ENCODE data around the gene C9orf85.
"Not testable (repeated sequence)": the region's sequence is repeated elsewhere in the genome, so short reads cannot be mapped to it uniquely, and the experiment has no call there.

The C9orf85 gene

DNA sequence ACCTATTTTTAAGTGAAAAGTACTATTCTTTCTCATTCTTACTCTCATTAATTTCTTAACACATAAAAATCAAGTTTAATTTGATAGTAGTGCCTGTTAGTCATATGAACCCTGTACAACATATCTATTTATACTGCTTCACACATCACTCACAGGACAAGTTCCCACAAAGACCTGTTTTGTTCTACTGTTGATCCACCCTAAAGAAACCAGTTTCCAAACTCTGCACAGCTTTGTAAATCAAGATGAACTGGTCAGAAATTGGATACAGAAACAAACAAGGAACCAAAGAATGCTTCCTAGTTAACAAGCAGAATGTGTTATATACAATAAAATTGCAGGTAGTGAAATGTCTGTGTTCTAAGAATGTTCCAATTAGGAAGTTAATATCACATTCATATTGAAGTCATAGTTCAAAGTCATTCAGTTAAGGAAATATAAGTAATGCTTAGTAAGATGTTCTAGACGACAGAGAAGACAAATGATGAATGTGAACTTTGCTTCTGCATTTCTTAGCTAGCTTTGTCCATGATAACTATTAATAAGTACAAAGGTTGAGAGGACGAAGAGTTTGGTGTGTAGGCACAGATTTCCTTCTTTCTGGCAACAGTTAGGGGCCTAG lies 33.4 kb downstream of the C9orf85 start:
- DNase-seq = no peak

DNA sequence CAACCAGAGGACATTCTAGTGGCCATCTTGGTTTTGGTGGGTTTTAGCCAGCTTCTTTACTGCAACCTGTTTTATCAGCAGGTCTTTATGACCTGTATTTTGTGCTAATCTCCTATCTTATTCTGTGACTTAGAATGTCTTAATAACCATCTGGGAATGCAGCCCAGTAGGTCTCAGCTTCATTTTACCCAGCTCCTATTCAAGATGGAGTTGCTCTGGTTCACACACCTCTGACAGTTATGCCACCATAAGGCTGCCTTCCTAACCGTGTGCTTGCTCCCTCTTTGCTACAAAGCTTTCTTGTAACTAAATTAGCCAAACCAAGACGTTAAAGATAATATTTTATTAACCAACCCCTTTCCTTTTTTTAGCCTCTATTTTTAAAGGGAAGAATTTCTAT lies 43.2 kb downstream of the C9orf85 start:
- not testable (repeated sequence) for DNase-seq

DNA sequence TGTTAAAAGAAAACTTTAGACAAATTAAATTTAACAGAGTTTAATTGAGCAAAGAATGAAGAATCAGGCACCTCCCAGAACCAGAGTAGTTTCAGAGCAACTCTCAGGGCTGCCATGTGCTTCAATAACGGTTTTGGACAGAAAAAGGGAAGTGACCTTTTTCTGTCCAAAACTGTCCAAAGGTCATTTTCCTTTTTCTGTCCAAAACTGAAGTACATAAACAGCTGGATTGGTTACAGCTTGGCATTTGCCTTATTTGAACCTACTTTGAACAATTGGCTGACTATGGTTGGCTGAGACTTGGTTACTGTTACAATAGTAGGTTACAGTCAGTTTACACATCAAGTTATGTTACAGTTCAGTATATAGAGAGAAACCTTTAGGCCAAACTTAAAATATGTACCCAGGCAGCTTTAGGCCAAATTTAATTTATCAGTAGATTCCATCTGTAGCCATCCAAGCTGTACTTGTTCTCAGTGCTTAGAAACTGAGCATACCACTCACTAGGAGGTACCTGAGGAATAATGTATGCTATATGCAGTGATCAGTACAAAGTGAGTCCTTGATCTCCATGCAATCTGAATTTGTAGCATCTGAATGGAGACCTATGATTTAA lies 44.0 kb downstream of the C9orf85 start:
- DNase-seq = no peak

DNA sequence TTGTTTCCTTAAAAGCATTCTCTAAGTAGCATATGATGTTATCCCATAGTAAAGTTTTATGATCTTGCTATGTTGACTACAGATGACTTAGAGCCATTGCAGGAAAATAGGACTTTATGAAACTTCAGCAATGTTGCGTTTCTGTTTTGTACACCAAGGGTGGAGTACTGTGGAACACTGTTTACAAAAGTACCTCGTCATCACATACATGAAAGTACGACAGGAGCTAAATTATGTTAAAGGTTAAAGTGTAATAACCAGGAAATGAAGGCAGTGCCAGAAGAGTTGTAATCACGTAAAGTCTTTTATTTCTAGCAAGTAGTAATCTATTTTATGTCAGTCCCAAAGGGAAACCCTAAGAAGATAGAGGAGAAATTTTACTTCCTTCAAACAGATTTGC lies 50.9 kb downstream of the C9orf85 start:
- DNase-seq = no peak

DNA sequence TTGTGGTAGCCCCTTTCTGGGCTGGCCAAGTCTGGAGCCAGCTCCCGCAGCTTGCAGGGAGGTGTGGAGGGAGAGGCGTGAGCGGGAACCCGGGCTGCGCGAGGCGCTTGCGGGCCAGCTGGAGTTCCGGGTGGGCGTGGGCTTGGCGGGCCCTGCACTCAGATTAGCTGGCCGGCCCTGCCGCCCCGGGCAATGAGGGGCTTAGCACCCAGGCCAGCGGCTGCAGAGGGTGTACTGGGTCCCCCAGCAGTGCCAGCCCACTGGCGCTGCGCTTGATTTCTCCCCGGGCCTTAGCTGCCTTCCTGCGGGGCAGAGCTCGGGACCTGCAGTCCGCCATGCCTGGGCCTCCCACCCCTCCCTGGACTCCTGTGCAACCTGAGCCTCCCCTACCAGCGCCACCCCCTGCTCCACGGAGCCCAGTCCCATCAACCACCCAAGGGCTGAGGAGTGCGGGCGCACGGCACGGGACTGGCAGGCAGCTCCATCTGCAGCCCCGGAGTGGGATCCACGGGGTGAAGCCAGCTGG lies 52.1 kb downstream of the C9orf85 start:
- DNase-seq = not testable (repeated sequence)

DNA sequence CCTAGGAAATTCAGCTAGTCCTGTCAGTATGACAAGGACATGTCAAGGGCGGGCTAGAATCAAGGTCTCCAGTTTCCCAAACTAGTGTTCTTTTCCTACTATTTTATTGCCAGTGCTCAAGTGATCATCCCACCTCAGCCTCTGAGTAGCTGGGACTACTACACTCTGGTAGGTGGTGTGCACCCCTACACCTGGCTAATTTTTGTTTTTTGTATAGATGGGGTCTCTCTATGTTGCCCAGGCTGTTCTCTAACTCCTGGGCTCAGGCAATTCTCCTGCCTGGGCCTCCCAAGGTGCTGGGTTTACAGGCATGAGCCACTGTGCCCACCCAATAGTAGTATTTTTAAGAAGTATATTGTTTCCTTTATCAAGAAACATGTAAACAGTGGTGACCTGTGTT lies 54.0 kb downstream of the C9orf85 start:
- DNase-seq = no peak

DNA sequence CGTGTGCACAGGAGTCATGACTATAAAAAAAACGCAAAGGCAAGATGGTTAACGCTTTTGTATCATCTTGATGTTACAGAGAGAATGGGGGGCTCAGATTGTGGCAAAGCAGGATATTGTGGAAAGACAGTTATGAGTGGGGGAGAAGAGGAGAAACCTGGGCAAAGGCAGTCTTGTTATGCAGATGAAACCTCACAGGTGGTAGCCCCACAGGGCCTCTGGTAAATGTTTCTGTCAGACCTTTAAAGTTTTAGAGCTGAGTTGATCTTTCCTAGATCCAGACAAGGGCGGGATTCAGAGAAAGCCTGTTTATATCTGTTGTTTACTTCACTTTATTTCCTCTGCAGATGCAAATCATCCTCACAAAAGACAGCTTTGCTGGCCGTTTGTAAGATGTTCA lies 55.2 kb downstream of the C9orf85 start:
- DNase-seq = no peak

DNA sequence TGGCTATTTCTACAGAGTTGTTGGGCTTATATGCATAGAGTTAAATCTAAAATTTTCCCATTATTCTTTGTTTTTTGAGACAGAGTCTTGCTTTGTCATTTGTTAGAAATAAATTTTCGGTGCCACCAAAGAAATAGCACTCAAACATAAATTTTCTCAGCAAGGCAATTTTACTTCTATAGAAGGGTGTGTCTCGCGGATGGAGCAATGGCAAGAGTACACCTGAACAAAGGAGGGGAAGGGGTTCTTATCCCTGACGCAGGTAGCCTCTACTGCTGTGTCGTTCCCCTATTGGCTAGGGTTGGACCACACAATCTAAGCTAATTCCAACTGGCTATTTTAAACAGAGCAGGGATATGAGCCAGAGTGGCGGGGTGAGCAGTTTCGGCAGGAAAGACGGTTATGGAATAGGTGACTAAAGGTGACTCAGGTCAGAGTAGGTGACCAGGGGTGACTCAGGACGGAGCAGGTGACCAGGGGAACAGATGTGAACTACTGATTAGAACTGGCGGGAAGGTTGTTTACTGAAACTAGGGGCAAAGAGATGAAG lies 57.2 kb downstream of the C9orf85 start:
- no peak for DNase-seq

DNA sequence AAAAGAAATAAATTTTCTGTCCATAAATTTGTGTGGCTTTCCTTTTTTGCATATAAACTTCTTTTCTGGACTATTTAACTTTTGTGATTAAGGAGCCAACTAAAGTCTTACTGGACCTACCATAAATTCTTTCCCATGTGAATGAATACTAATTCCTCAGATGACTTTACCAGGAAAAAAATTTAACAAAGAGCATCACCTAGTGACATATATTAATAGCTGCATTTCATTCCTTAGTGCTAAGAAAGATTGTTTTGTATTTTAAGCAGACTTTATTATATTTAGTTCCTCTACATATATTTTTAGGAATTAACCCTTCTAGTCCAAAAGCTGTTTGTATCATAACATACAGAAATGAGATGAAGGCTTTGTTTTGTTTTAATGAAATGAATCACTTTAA lies 64.4 kb downstream of the C9orf85 start:
- no peak for DNase-seq

DNA sequence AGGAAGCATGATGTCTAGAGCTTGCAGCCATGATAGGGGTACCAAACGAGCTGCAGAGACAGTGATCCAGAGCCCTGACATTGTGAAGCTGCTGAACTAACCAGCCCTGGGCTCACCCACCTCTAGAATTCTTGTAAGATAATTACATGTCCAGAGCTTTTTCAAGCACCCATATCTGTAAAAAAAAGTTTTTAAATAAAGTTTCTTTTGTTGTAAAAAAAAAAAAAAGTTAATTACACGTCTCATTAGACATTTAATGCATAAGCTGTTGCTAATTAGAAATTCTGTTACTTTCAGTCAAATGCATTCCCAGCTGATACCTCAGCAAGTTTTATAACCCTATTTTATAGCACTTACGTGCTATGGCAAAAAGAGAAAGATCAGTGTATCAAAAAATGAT lies 65.6 kb downstream of the C9orf85 start:
- no peak for DNase-seq

DNA sequence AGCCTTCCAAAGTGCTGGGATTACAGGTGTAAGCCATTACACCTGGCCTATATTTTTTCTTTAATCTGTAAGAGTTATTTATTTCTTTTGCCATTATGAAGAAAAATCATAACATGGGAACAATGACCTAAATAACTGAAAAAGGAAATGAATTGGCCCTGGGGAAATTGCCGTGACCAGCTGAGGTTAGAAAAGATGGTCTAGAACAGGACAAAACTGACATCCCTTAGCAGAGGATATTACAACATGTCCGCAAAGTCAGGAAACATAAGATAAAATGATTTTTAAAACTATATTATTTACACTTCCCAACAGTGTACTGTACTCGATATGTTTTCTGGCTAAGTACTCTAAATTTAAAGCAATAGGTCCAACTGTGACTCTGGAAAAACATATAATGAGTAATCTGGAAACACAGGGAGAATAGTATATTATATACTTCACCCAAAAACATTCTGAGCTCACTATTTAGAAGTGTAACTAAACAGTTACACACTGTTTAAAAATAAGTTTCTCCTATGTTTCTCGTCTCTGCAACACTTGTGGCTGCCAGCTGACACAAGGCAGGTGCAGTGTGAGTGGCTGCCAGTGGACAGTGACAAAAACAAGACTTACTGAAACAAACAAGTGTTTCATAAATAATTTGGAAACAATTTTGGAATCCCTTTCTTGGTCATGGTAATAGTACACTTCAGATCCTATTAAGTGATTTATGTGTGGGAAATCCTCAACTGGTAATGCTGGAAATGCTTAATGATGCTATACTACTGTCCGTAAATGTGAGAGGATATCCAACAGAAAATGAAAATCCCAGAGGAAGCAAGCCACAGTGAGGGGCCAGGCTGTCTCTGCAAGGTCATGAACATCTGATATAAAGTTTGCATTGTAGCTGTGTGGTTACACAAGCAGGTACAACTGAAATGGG lies 69.1 kb downstream of the C9orf85 start:
- no peak for DNase-seq

DNA sequence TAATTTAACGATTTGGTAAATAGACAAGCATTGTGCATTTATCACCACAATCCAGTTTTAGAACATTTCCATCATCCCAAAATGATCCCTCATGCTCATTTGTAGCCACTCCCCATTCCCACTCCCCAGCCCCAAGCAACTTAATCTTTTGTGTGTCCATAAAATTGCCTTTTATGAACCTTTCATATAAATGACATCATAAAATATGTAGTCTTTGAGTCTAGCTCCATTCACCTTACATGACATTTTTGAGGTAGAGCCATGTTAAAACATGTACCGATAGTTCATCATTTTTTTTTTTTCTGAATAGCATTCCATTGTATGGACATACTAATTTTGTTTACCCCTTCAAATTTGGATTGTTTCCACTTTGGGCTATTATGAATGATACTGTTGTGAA lies 70.5 kb downstream of the C9orf85 start:
- no peak for DNase-seq

DNA sequence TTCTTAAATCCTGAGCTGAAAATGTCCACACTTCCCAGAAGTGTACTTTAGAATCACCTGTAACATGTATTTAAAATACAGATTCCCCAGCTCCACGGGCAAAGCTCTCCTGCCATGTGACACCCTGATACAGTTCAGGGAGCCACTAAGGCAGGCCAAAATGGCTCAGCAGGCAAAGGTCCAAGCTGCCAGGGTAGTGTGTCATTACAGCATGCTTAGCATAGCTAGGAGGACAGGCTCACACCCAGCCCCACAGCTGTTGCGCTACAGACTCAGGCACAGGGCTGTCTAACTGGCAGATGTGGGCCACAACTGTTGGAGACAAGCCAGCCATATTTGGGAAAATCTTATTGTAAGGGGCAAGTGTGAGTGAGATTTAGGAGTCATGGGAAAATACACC lies 73.0 kb downstream of the C9orf85 start:
- DNase-seq = peak; percentile 10

DNA sequence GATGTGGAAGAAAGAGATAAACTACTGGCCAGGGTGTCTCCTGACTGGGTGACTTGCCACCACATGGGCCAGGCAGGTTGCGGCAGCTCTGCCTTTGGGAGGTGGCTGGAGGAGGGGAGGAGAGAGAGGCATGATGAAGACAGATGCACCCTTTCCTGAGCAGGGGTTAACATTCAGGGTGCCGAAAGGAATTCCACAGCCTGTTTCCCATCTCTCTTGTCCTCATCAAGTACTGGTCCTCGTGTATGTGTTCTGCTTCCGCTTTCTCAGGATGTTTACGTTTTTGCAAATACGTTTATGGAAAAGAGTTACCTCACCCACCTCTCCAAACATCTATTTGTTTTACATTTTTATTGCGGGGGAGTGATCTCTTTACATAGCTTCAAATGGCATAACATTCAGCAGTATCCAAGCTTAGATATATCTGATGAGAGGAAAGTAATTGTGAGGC lies 73.4 kb downstream of the C9orf85 start:
- DNase-seq = no peak

DNA sequence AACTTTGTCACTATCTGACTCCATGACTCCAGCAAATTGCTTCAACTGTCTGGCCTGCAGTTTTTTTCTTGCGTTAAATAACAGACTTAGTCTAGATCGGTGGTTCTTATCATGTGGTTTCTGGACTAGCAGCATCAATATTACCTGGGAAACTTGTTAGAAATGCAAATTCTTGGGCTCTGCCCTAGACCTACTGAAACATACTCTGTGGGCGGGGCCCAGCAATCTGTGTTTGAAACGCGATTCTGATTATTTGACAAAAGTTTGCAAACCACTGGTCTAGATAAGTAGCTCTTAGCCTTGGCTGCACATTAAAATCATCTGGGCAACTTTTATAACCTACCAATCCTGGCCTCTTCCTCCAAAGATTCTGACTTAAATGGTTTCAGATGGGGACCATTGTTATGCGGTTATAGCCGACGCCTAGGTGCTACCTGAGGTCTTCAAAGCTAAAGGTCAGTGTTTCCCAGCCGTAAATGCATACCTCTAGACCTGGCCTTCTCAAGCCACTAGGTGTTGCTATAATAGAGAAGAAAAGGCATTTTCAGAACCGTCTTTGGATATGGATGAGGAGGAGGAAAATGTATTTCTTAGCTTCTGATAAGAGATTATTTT lies 74.0 kb downstream of the C9orf85 start:
- no peak for DNase-seq

DNA sequence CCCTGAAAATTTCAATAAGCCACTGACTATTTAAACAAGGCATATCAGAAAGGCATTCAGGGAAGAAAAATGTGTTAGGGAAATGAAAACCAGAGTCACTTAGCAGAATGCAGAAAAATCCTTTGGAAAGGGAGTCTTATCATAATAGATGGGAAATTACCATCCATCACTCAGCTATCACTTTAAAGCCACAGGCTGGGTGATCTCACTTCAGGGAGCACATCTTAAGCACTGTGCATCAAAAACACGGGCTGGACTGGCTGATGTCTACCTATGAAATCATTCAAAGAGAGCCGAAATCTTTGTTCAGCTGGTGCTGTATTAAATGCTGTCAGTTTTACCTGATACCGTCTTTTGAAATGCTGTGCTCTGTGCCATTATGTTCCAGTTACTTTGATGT lies 75.5 kb downstream of the C9orf85 start:
- no peak for DNase-seq

DNA sequence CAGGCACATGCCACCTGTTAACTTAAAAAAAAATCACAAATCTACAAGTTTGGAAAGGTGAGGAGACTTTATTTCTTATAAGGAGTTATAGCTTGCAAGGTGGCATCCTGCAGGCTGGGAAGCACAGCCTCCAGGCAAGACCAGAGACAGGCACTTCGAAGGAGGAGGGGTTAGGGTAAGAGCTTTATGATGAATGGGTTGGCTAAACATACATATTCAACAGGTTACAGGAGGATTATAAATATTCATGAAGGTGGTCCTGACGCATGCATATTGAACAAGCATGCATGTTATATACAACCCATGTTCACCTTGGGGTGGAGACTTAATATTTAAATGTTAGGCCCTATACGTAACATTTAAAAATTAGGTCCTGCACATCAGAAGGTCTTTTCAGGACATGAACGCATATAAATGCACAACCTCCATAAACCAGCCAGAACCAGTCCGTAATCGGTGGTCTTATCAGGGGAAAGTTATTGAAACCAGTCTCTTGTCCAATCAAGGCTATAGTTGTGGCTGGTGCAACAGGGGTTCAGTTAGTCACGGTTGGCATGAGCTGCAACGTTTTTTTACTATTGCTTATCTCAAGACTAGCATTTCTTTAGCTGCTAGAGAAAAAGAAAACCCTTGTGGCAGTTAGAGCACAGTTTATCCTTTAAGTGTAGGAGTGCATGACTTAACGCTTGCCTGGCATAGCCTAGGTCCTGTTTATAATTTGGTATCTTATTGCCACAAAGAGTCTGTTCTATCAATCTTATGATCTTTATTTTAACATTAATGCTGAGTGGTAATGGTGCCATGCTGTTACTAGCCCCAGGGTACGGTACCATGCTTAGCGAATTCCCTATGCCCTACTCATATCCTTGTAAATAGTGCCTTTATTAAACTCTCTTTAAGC lies 76.3 kb downstream of the C9orf85 start:
- DNase-seq = no peak

DNA sequence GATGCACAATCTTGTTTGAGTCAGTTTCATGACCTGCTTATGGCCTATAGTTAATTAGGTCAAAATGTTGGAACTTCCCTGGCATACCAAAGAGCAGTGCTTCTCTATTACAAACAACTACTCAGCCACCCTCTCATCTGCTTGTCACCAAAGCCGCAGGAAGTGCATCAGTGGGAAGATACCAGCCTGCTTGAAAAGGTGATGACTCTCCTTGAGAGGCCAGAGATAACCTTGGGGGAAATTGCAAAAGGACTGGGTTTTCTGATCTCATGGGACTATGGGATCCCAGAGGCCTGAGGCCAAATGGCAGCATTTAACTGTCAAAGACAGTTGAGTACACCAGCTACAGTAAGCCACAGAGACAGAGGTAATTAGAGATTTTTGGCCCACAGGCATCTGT lies 79.0 kb downstream of the C9orf85 start:
- no peak for DNase-seq

DNA sequence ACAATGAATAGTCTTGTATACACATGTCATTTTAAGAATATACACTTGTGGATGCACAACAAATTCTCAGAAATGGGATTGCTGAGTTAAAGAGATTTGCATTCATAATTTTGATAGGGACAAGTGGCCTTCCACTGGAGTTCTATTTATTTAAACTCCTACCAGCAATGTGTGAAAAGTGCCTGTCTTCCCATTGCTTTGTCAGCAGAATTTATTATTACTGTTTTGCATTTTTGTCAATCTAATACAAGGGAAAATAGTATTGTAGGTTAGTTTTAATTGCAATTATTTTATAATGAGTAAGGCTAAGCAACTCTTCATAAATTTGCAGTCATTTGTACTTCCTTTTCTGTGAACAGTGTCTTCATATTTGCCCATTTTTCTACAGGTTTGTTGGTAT lies 94.0 kb downstream of the C9orf85 start:
- DNase-seq = no peak

DNA sequence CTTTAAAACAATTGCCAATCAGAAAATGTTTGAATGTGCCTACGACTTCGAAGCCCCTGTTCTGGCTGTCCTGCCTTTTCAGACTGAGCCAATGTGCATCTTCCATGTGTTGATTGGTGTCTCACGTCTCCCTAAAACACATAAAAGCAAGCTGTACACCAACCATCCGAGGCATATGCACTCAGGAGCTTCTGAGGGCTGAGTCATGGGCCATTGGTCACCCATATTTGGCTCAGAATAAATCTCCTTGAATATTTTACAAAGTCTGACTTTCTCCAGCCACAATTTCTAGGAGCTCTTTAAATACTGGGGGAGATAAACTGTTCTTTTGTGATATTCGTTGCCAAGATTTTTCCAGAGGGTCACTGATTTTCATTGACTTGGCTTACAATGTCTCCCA lies 95.1 kb downstream of the C9orf85 start:
- no peak for DNase-seq

DNA sequence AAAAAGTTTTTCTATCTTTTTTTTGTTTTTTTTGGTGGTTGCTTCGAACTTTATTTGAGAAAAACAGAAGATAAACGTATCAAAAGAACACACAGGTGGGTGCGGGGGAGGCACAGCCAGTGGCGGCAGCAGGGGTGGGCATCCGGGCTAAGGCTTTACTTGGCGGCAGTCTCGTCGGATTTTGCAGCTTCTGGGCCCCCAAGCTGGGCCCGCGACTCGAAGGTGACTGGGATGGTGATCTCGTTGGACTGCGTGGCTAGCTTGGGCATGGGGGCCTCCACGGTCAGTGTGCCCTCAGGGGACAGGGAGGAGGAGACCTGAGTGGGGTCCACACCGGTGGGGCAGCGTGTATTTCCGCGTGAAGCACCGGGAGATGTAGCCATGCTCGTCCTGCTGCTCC lies 96.3 kb downstream of the C9orf85 start:
- DNase-seq = not testable (repeated sequence)

DNA sequence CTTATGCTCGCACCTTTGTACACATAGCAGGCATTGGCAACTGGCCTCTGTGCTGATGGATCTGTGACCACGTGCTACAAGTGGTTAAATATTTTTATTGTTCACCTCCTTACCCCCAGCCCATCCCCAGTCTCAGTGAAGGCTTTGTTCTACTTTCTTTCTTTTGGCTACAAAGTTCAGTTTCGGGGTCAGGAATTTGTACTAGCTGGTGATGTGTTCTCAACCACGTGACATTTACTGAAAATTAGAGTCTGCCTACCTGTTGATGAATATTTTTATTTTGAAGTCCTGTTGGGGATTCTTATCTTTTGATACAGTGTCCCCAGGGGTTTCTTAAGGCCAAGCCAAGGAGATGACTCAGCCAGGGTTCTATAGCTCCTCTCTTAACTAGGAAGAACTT lies 101.2 kb downstream of the C9orf85 start:
- DNase-seq = no peak

All from DMS 273 treated with DMSO at 0.1 percent for 48 hours (cell line).